GM12891 (cell line): ENCODE results near the gene TECPR1.

Experiments used
- POLR2A ChIP-seq: IDR thresholded peaks from 2 replicates; pipeline ENCODE4 v1.6.1; 2011; ENCODE audit warnings: low read depth, low read length, control low read depth
- POLR2AphosphoS5 ChIP-seq: IDR thresholded peaks from 2 replicates; pipeline ENCODE4 v1.6.1; 2011; ENCODE audit warnings: low read depth, low read length, control low read depth

DNA sequence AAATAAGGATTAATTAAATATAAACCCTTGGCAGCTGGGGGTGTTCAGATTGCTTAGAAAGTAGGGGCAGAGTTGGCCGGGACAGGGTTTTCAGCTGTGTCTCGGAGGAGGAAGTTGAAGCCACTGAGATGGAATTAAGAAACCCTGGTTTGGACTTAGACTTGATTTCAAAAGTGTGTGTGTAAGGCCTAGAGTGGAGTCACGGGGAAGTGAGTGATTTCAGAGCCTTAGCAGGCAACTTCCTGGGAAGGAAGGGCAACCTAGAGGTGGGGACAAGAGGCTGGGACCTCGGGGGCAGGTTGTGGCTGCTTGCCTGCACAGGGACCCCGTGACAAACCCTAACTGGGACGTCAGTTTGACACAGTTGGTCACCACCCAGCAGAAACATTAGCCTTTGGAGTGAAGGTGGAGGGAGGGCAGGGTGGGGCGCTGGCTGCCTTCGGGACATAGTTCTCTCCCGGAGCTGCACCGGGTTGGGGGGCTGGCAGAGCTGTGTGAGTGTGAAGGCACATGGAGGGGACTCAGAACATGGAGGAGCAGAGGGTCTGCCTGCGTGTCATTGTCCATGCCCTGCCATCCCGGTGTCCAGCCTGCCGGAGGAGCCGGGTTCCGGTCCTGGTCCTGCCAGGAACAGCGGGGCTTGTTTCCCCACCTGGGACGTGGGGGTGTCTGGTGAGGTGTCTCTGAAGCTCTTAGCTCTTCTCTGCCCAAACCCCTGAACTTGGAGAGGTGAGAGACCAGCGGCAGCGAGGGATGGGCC lies 31.3 kb upstream of the TECPR1 start:
- TF ChIP-seq POLR2A: no peak
- TF ChIP-seq POLR2AphosphoS5: no peak
